Stimulated activated CD4-positive, alpha-beta T cell treated with anti-CD3 and anti-CD28 coated beads, Interleukin-1b, Interleukin-23, amount 100 ng/mL, for 24 hours (primary cell): ENCODE measurements around the gene BRICD5.

Experiments used
- DNase-seq, 4 experiments: peaks; one replicate each; pipeline ENCODE4 v3.0.0-alpha.2; 2020; ENCODE audit warnings: low read depth in 4 of 4, low spot score in 1 of 4

Gene BRICD5

GRCh38 chr16:2237493-2238149 lies 27.0 kb upstream of the BRICD5 start:
- DNase-seq = no peak

GRCh38 chr16:2237102-2237482 lies 26.4 kb upstream of the BRICD5 start:
- DNase-seq = no peak

GRCh38 chr16:2236337-2237101 lies 25.9 kb upstream of the BRICD5 start, which contains the start of gene DNASE1L2:
Gene DNASE1L2 (plus strand): TSS chr16:2236444. CDS start chr16:2236817, 373 bp downstream.
- no peak for DNase-seq

- no peak for DNase-seq
Observed at GRCh38 chr16:2235695-2236336, 25.2 kb upstream of the BRICD5 start.

GRCh38 chr16:2235234-2235651 lies 24.6 kb upstream of the BRICD5 start:
- no peak for DNase-seq

GRCh38 chr16:2234813-2235170 lies 24.1 kb upstream of the BRICD5 start:
- no peak for DNase-seq

- DNase-seq = no peak
Observed at GRCh38 chr16:2233872-2234812, 23.5 kb upstream of the BRICD5 start.

GRCh38 chr16:2233046-2233775 lies 22.5 kb upstream of the BRICD5 start:
- DNase-seq = no peak

GRCh38 chr16:2232094-2232990 lies 21.7 kb upstream of the BRICD5 start:
- no peak for DNase-seq

- DNase-seq = no peak
Observed at GRCh38 chr16:2231016-2231931, 20.6 kb upstream of the BRICD5 start.

- DNase-seq = no peak
Observed at GRCh38 chr16:2230376-2230775, 19.7 kb upstream of the BRICD5 start.

- DNase-seq = no peak
Observed at GRCh38 chr16:2229632-2230250, 19.1 kb upstream of the BRICD5 start.

GRCh38 chr16:2229091-2229490 lies 18.4 kb upstream of the BRICD5 start:
- no peak for DNase-seq

- no peak for DNase-seq
Observed at GRCh38 chr16:2228161-2228824, 17.6 kb upstream of the BRICD5 start.

- DNase-seq = no peak
Observed at GRCh38 chr16:2226918-2227317, 16.3 kb upstream of the BRICD5 start.

GRCh38 chr16:2226245-2226793 lies 15.7 kb upstream of the BRICD5 start:
- no peak for DNase-seq

GRCh38 chr16:2223942-2224486 lies 13.4 kb upstream of the BRICD5 start:
- no peak for DNase-seq
